WTC11 (cell line): ENCODE data around the gene CLPTM1. TPM values are rescaled to one million over a fixed set of nuclear protein-coding genes. Genes with fewer than 3 reads are reported as not detected.

Experiments used
- ATAC-seq: fragments of 200-7000 bp; cut with Tn5 transposase; 2 replicates; pipeline ENCODE4 v1.10.0; 2021; ENCODE audit warnings: mild to moderate bottlenecking, moderate library complexity
- CTCF ChIA-PET: fragments of 300-600 bp; sonication (Branson Sonifier 250); formaldehyde crosslinking; loops from one replicate; lab custom pipeline; 2021; ENCODE audit warnings: antibody characterized with exemption; lab: Charles Lee
- POLR2A ChIA-PET: fragments of 350-600 bp; sonication (Branson Sonifier 250); formaldehyde crosslinking; loops from one replicate; lab custom pipeline; 2021; ENCODE audit warnings: antibody characterized with exemption; lab: Charles Lee
- DNase-seq: peaks from one replicate; pipeline ENCODE4 v3.0.0; 2021; ENCODE audit warnings: low spot score
- H3K27ac Mint-ChIP-seq: 2 replicates; pipeline ENCODE4 v1.8.0; 2021; ENCODE audit warnings: mixed read lengths
- H3K27me3 Mint-ChIP-seq: 2 replicates; pipeline ENCODE4 v1.8.0; 2021; ENCODE audit warnings: low read depth, mild to moderate bottlenecking, moderate library complexity, mixed read lengths
- H3K36me3 Mint-ChIP-seq: 2 replicates; pipeline ENCODE4 v1.8.0; 2021; ENCODE audit warnings: mixed read lengths
- H3K4me1 Mint-ChIP-seq: 2 replicates; pipeline ENCODE4 v1.8.0; 2022; ENCODE audit warnings: mixed read lengths
- H3K4me3 Mint-ChIP-seq: 2 replicates; pipeline ENCODE4 v1.8.0; 2021; ENCODE audit warnings: mild to moderate bottlenecking, moderate library complexity, mixed read lengths
- H3K9me3 Mint-ChIP-seq: 2 replicates; pipeline ENCODE4 v1.8.0; 2021; ENCODE audit warnings: mixed read lengths
- EMX1 ChIP-seq: fragments of 250-450 bp; sonication (Bioruptor Pico); IDR thresholded peaks from 2 replicates; pipeline ENCODE4 v1.8.0; 2021; ENCODE audit warnings: mild to moderate bottlenecking
- ETV6 ChIP-seq: sonication (generic); formaldehyde crosslinking; IDR thresholded peaks from 2 replicates; pipeline ENCODE4 v1.8.1; 2022; ENCODE audit warnings: mild to moderate bottlenecking, missing genetic modification reagents
- FOXP1 ChIP-seq: sonication (generic); formaldehyde crosslinking; IDR thresholded peaks from 2 replicates; pipeline ENCODE4 v1.8.0; 2022; ENCODE audit warnings: missing genetic modification reagents, mild to moderate bottlenecking, moderate library complexity, borderline replicate concordance
- GRHL2 ChIP-seq: fragments of 250-450 bp; sonication (Bioruptor Pico); IDR thresholded peaks from 2 replicates; pipeline ENCODE4 v1.8.0; 2022; ENCODE audit warnings: mild to moderate bottlenecking, moderate library complexity; ENCODE audit not compliant: insufficient replicate concordance, severe bottlenecking
- KAT7 ChIP-seq: sonication (generic); formaldehyde crosslinking; IDR thresholded peaks from 2 replicates; pipeline ENCODE4 v1.8.1; 2023; ENCODE audit warnings: missing genetic modification reagents, mild to moderate bottlenecking, borderline replicate concordance
- NR3C1 ChIP-seq: sonication (generic); formaldehyde crosslinking; conservative IDR thresholded peaks from 2 replicates; pipeline ENCODE4 v1.8.1; 2023; ENCODE audit warnings: low read depth, mild to moderate bottlenecking, missing genetic modification reagents
- OVOL2 ChIP-seq: fragments of 250-450 bp; sonication (Bioruptor Pico); IDR thresholded peaks from 2 replicates; pipeline ENCODE4 v1.9.0; 2021; ENCODE audit warnings: mild to moderate bottlenecking, borderline replicate concordance
- RORB ChIP-seq: fragments of 250-450 bp; sonication (Bioruptor Pico); IDR thresholded peaks from 2 replicates; pipeline ENCODE4 v1.9.0; 2021; ENCODE audit warnings: mild to moderate bottlenecking
- SOX15 ChIP-seq: fragments of 250-450 bp; sonication (Bioruptor Pico); IDR thresholded peaks from 2 replicates; pipeline ENCODE4 v1.9.0; 2021; ENCODE audit warnings: mild to moderate bottlenecking
- SP1 ChIP-seq: sonication (generic); formaldehyde crosslinking; conservative IDR thresholded peaks from 2 replicates; pipeline ENCODE4 v1.8.1; 2022; ENCODE audit warnings: missing genetic modification reagents
- TEAD1 ChIP-seq: sonication (generic); formaldehyde crosslinking; IDR thresholded peaks from 2 replicates; pipeline ENCODE4 v1.8.0; 2022; ENCODE audit warnings: mild to moderate bottlenecking, missing genetic modification reagents
- ZNF138 ChIP-seq: sonication (generic); formaldehyde crosslinking; conservative IDR thresholded peaks from 2 replicates; pipeline ENCODE4 v1.8.1; 2022; ENCODE audit warnings: mild to moderate bottlenecking, moderate library complexity, missing genetic modification reagents
- total RNA-seq: library from RNA; stranded (reverse); gene quantifications from 3 replicates; pipeline ENCODE4 v1.2.3, GENCODE V29; 2021
- TF ChIP-seq, protein P1 (sequence below): sonication (generic); formaldehyde crosslinking; IDR thresholded peaks from 2 replicates; pipeline ENCODE4 v1.8.0; 2023; ENCODE audit warnings: missing genetic modification reagents, mild to moderate bottlenecking, borderline replicate concordance
- TF ChIP-seq, protein P2 (sequence below): sonication (generic); formaldehyde crosslinking; IDR thresholded peaks from 2 replicates; pipeline ENCODE4 v1.8.1; 2023; ENCODE audit warnings: mild to moderate bottlenecking, missing genetic modification reagents, moderate library complexity
- TF ChIP-seq, protein P3 (sequence below): sonication (generic); formaldehyde crosslinking; IDR thresholded peaks from 2 replicates; pipeline ENCODE4 v1.8.0; 2022; ENCODE audit warnings: mild to moderate bottlenecking, missing genetic modification reagents
- TF ChIP-seq, protein P4 (sequence below): sonication (generic); formaldehyde crosslinking; IDR thresholded peaks from 2 replicates; pipeline ENCODE4 v1.8.1; 2022; ENCODE audit warnings: missing genetic modification reagents, borderline replicate concordance
- TF ChIP-seq, protein P5 (sequence below): sonication (generic); formaldehyde crosslinking; IDR thresholded peaks from 2 replicates; pipeline ENCODE4 v1.8.1; 2023; ENCODE audit warnings: mild to moderate bottlenecking, missing genetic modification reagents
- TF ChIP-seq, protein P6 (sequence below): sonication (generic); formaldehyde crosslinking; IDR thresholded peaks from 2 replicates; pipeline ENCODE4 v1.8.1; 2023; ENCODE audit warnings: mild to moderate bottlenecking, moderate library complexity, missing genetic modification reagents
- TF ChIP-seq, protein P7 (sequence below): sonication (generic); formaldehyde crosslinking; IDR thresholded peaks from 2 replicates; pipeline ENCODE4 v1.8.1; 2022; ENCODE audit warnings: mild to moderate bottlenecking, missing genetic modification reagents, moderate library complexity, borderline replicate concordance
- TF ChIP-seq, protein P8 (sequence below): sonication (generic); formaldehyde crosslinking; conservative IDR thresholded peaks from 2 replicates; pipeline ENCODE4 v1.8.1; 2022; ENCODE audit warnings: mild to moderate bottlenecking, missing genetic modification reagents

CLPTM1 gene
- total RNA-seq, 1 experiment from 2014 or later, result 85.6 TPM

DNA sequence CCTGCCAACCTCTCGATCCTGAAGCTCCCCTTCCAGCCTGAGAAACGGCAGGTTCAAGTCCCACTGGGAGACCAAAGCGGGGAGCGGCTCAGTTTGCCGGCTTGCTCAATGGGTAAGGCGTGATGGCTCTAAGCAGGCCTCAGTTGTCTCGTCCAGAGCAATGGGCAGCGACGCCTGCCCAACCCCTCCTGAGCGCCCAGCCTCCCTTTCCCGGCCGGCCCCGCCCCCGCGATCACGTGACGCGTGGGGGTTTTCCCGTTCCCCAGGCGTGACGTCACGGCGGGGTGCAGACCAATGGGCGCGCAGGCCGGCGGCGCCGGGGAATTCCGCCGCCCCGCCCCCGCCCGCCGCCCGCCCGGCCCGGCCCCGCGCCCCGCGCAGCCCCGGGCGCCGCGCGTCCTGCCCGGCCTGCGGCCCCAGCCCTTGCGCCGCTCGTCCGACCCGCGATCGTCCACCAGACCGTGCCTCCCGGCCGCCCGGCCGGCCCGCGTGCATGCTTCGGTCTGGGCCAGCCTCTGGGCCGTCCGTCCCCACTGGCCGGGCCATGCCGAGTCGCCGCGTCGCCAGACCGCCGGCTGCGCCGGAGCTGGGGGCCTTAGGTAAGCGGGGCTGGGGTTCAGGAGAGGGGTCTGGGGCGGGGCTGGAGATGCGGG lies 46.0 kb downstream of the CLPTM1 start, which contains the start of gene RELB (continued):
- TF ChIP-seq, protein P1, sequence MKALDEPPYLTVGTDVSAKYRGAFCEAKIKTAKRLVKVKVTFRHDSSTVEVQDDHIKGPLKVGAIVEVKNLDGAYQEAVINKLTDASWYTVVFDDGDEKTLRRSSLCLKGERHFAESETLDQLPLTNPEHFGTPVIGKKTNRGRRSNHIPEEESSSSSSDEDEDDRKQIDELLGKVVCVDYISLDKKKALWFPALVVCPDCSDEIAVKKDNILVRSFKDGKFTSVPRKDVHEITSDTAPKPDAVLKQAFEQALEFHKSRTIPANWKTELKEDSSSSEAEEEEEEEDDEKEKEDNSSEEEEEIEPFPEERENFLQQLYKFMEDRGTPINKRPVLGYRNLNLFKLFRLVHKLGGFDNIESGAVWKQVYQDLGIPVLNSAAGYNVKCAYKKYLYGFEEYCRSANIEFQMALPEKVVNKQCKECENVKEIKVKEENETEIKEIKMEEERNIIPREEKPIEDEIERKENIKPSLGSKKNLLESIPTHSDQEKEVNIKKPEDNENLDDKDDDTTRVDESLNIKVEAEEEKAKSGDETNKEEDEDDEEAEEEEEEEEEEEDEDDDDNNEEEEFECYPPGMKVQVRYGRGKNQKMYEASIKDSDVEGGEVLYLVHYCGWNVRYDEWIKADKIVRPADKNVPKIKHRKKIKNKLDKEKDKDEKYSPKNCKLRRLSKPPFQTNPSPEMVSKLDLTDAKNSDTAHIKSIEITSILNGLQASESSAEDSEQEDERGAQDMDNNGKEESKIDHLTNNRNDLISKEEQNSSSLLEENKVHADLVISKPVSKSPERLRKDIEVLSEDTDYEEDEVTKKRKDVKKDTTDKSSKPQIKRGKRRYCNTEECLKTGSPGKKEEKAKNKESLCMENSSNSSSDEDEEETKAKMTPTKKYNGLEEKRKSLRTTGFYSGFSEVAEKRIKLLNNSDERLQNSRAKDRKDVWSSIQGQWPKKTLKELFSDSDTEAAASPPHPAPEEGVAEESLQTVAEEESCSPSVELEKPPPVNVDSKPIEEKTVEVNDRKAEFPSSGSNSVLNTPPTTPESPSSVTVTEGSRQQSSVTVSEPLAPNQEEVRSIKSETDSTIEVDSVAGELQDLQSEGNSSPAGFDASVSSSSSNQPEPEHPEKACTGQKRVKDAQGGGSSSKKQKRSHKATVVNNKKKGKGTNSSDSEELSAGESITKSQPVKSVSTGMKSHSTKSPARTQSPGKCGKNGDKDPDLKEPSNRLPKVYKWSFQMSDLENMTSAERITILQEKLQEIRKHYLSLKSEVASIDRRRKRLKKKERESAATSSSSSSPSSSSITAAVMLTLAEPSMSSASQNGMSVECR (CRISPR knock-in tag), result no peak
- TF ChIP-seq, protein P2, sequence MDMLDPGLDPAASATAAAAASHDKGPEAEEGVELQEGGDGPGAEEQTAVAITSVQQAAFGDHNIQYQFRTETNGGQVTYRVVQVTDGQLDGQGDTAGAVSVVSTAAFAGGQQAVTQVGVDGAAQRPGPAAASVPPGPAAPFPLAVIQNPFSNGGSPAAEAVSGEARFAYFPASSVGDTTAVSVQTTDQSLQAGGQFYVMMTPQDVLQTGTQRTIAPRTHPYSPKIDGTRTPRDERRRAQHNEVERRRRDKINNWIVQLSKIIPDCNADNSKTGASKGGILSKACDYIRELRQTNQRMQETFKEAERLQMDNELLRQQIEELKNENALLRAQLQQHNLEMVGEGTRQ (CRISPR knock-in tag), result peak; percentile 96
- peak; percentile 80 for TF ChIP-seq SP1 (CRISPR knock-in tag)
- TF ChIP-seq, protein P3, sequence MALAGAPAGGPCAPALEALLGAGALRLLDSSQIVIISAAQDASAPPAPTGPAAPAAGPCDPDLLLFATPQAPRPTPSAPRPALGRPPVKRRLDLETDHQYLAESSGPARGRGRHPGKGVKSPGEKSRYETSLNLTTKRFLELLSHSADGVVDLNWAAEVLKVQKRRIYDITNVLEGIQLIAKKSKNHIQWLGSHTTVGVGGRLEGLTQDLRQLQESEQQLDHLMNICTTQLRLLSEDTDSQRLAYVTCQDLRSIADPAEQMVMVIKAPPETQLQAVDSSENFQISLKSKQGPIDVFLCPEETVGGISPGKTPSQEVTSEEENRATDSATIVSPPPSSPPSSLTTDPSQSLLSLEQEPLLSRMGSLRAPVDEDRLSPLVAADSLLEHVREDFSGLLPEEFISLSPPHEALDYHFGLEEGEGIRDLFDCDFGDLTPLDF (CRISPR knock-in tag), result no peak
- TF ChIP-seq, protein P4, sequence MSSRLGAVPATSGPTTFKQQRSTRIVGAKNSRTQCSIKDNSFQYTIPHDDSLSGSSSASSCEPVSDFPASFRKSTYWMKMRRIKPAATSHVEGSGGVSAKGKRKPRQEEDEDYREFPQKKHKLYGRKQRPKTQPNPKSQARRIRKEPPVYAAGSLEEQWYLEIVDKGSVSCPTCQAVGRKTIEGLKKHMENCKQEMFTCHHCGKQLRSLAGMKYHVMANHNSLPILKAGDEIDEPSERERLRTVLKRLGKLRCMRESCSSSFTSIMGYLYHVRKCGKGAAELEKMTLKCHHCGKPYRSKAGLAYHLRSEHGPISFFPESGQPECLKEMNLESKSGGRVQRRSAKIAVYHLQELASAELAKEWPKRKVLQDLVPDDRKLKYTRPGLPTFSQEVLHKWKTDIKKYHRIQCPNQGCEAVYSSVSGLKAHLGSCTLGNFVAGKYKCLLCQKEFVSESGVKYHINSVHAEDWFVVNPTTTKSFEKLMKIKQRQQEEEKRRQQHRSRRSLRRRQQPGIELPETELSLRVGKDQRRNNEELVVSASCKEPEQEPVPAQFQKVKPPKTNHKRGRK (CRISPR knock-in tag), result no peak
- no peak for TF ChIP-seq RORB (CRISPR knock-in tag)
- TF ChIP-seq, protein P5, sequence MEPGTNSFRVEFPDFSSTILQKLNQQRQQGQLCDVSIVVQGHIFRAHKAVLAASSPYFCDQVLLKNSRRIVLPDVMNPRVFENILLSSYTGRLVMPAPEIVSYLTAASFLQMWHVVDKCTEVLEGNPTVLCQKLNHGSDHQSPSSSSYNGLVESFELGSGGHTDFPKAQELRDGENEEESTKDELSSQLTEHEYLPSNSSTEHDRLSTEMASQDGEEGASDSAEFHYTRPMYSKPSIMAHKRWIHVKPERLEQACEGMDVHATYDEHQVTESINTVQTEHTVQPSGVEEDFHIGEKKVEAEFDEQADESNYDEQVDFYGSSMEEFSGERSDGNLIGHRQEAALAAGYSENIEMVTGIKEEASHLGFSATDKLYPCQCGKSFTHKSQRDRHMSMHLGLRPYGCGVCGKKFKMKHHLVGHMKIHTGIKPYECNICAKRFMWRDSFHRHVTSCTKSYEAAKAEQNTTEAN, result no peak
- no peak for TF ChIP-seq ZNF138
- no peak for TF ChIP-seq EMX1 (CRISPR knock-in tag)
- TF ChIP-seq ETV6 (CRISPR knock-in tag), result no peak
- TF ChIP-seq NR3C1, result no peak
- TF ChIP-seq OVOL2 (CRISPR knock-in tag), result no peak
- no peak for TF ChIP-seq KAT7

DNA sequence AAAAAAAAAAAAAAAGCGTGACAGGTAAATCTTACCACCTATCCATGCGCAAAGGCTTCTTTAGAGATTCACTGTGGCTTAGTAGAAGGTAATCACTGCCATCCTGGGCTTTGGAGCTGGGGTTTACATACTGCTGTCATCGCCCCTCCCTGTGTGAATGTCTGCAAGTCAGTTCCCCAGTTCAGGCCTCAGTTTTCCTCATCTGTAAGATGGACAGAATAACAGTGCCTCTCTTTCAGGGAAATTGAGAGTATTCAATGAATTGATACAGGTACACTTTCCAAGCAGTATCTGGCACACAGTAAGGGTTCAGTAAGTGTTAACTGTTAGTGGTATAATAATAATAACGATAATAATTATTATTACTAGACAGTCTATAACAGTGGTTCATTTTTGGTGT lies 48.3 kb downstream of the CLPTM1 start:
- POLR2A ChIA-PET, result no interaction called here
- H3K9me3 Mint-ChIP-seq, result no peaks in the 10 kb centered on the region
- DNase-seq (no peak), ATAC-seq (no peak)
- CTCF ChIA-PET, result interaction anchor here (3.0 kb wide), 1 partner anchor 15 kb away, joined by 16 read pairs; no protein-coding TSS in a partner anchor
- peaks cover 9% of the 10 kb centered on the region for H3K27me3 Mint-ChIP-seq
- H3K27ac Mint-ChIP-seq, result no peak overlapping the region
- H3K36me3 Mint-ChIP-seq, result no peaks in the 10 kb centered on the region
- no peak overlapping the region for H3K4me3 Mint-ChIP-seq
- H3K4me1 Mint-ChIP-seq, result peaks cover 6% of the 10 kb centered on the region; the same call in 1 of the 2 replicates
- TF ChIP-seq SOX15 (no peak), GRHL2 (no peak), TEAD1 (CRISPR knock-in tag) (no peak), ZNF138 (no peak), FOXP1 (CRISPR knock-in tag) (no peak)
- TF ChIP-seq, protein P6, sequence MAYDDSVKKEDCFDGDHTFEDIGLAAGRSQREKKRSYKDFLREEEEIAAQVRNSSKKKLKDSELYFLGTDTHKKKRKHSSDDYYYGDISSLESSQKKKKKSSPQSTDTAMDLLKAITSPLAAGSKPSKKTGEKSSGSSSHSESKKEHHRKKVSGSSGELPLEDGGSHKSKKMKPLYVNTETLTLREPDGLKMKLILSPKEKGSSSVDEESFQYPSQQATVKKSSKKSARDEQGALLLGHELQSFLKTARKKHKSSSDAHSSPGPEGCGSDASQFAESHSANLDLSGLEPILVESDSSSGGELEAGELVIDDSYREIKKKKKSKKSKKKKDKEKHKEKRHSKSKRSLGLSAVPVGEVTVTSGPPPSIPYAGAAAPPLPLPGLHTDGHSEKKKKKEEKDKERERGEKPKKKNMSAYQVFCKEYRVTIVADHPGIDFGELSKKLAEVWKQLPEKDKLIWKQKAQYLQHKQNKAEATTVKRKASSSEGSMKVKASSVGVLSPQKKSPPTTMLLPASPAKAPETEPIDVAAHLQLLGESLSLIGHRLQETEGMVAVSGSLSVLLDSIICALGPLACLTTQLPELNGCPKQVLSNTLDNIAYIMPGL, result no peak
- TF ChIP-seq, protein P7, sequence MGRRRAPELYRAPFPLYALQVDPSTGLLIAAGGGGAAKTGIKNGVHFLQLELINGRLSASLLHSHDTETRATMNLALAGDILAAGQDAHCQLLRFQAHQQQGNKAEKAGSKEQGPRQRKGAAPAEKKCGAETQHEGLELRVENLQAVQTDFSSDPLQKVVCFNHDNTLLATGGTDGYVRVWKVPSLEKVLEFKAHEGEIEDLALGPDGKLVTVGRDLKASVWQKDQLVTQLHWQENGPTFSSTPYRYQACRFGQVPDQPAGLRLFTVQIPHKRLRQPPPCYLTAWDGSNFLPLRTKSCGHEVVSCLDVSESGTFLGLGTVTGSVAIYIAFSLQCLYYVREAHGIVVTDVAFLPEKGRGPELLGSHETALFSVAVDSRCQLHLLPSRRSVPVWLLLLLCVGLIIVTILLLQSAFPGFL, result no peak
- TF ChIP-seq, protein P8, sequence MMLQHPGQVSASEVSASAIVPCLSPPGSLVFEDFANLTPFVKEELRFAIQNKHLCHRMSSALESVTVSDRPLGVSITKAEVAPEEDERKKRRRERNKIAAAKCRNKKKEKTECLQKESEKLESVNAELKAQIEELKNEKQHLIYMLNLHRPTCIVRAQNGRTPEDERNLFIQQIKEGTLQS, result no peak
